Measurements from ENCODE around the gene UBAP2.

UBAP2 gene

GRCh38 chr9:33993104-33993503, 55.6 kb downstream of the UBAP2 start:
- H3K9ac ChIP-seq (ENCODE audit: low read length), result no peak overlapping the region
- no peaks in the 10 kb centered on the region for H3K27me3 ChIP-seq (ENCODE audit: low read length)
- no peak overlapping the region for H3K4me3 ChIP-seq (ENCODE audit: insufficient read depth, low read length, poor library complexity, severe bottlenecking)
- H3F3A ChIP-seq (ENCODE audit: insufficient read depth), result peaks cover 14% of the 10 kb centered on the region
- peaks cover 46% of the 10 kb centered on the region for H3K79me2 ChIP-seq (ENCODE audit: insufficient read depth, low read length)
- no peak overlapping the region for H3K27ac ChIP-seq (ENCODE audit: low read depth, low read length)
- peaks cover 59% of the 10 kb centered on the region for H3K36me3 ChIP-seq (ENCODE audit: low read length)
- no peak overlapping the region for H2AFZ ChIP-seq (ENCODE audit: low read depth, low read length, severe bottlenecking)
- TF ChIP-seq EZH2phosphoT487 (conservative IDR thresholded peaks at IDR 0.05; ENCODE audit: low read length), result no peak
- TF ChIP-seq CTCF (IDR thresholded peaks at IDR 0.05; ENCODE audit: insufficient read depth, low read length, poor library complexity, severe bottlenecking), result no peak
- H3K9me2 ChIP-seq (replicated peaks; ENCODE audit: insufficient read depth, low read length), result no peaks in the 10 kb centered on the region
- no peak overlapping the region for H3K4me2 ChIP-seq (ENCODE audit: low read depth, low read length, poor library complexity, severe bottlenecking)
- H3K9me3 ChIP-seq (ENCODE audit: insufficient read depth, low read length), result no peaks in the 10 kb centered on the region
- peaks cover 9% of the 10 kb centered on the region; the same call in 1 of the 2 replicates for H4K20me1 ChIP-seq (ENCODE audit: low read depth, low read length)

GRCh38 chr9:33992632-33993031, 56.1 kb downstream of the UBAP2 start:
- H3K27me3 ChIP-seq (ENCODE audit: low read length), result no peaks in the 10 kb centered on the region
- no peak overlapping the region for H2AFZ ChIP-seq (ENCODE audit: low read depth, low read length, severe bottlenecking)
- TF ChIP-seq EZH2phosphoT487 (conservative IDR thresholded peaks at IDR 0.05; ENCODE audit: low read length), result no peak
- no peak for TF ChIP-seq CTCF (IDR thresholded peaks at IDR 0.05; ENCODE audit: insufficient read depth, low read length, poor library complexity, severe bottlenecking)
- no peaks in the 10 kb centered on the region for H3K9me2 ChIP-seq (replicated peaks; ENCODE audit: insufficient read depth, low read length)
- no peaks in the 10 kb centered on the region for H3K9me3 ChIP-seq (ENCODE audit: insufficient read depth, low read length)
- no peak overlapping the region for H3K4me3 ChIP-seq (ENCODE audit: insufficient read depth, low read length, poor library complexity, severe bottlenecking)
- no peak overlapping the region for H3K4me2 ChIP-seq (ENCODE audit: low read depth, low read length, poor library complexity, severe bottlenecking)
- H3F3A ChIP-seq (ENCODE audit: insufficient read depth), result peaks cover 14% of the 10 kb centered on the region
- H3K36me3 ChIP-seq (ENCODE audit: low read length), result peaks cover 58% of the 10 kb centered on the region
- no peak overlapping the region for H3K9ac ChIP-seq (ENCODE audit: low read length)
- H3K79me2 ChIP-seq (ENCODE audit: insufficient read depth, low read length), result peaks cover 42% of the 10 kb centered on the region
- no peak overlapping the region for H3K27ac ChIP-seq (ENCODE audit: low read depth, low read length)
- peaks cover 9% of the 10 kb centered on the region; the same call in 1 of the 2 replicates for H4K20me1 ChIP-seq (ENCODE audit: low read depth, low read length)

GRCh38 chr9:33988219-33988890, 60.3 kb downstream of the UBAP2 start:
- no peak overlapping the region for H3K4me2 ChIP-seq (ENCODE audit: low read depth, low read length, poor library complexity, severe bottlenecking)
- peaks cover 31% of the 10 kb centered on the region for H3K79me2 ChIP-seq (ENCODE audit: insufficient read depth, low read length)
- H3K9me2 ChIP-seq (replicated peaks; ENCODE audit: insufficient read depth, low read length), result no peaks in the 10 kb centered on the region
- H3K27ac ChIP-seq (ENCODE audit: low read depth, low read length), result no peak overlapping the region
- no peaks in the 10 kb centered on the region for H3K9me3 ChIP-seq (ENCODE audit: insufficient read depth, low read length)
- H3K36me3 ChIP-seq (ENCODE audit: low read length), result peaks cover 62% of the 10 kb centered on the region; the same call in 1 of the 2 replicates
- no peak overlapping the region for H3K9ac ChIP-seq (ENCODE audit: low read length)
- no peak overlapping the region for H3K4me3 ChIP-seq (ENCODE audit: insufficient read depth, low read length, poor library complexity, severe bottlenecking)
- H4K20me1 ChIP-seq (ENCODE audit: low read depth, low read length), result peaks cover 9% of the 10 kb centered on the region; the same call in 1 of the 2 replicates
- no peak for TF ChIP-seq EZH2phosphoT487 (conservative IDR thresholded peaks at IDR 0.05; ENCODE audit: low read length)
- TF ChIP-seq CTCF (IDR thresholded peaks at IDR 0.05; ENCODE audit: insufficient read depth, low read length, poor library complexity, severe bottlenecking), result no peak
- H3K27me3 ChIP-seq (ENCODE audit: low read length), result no peaks in the 10 kb centered on the region
- no peak overlapping the region for H2AFZ ChIP-seq (ENCODE audit: low read depth, low read length, severe bottlenecking)
- H3F3A ChIP-seq (ENCODE audit: insufficient read depth), result peaks cover 13% of the 10 kb centered on the region
